Transverse colon (tissue), 4 donors: ENCODE data around the gene CENPA.

ENCODE experiments used
- EP300 ChIP-seq: sonication (generic); formaldehyde crosslinking; IDR thresholded peaks from one replicate; pipeline ENCODE4 v1.6.1; 2017; ENCODE audit warnings: antibody characterized with exemption, low read depth
- POLR2AphosphoS5 ChIP-seq, 3 donors: sonication (generic); formaldehyde crosslinking; IDR thresholded peaks; one replicate each; pipeline ENCODE4 v1.6.1; 2016; ENCODE audit warnings: antibody characterized with exemption in 3 of 3
- TF ChIP-seq, protein P1 (sequence below), 5 experiments: fragments of 200-600 bp in 3 of 5; fragments of 450-650 bp in 2 of 5; sonication (generic) in 3 of 5; IDR thresholded peaks; 1 replicate in 2 of 5; 2 replicates in 3 of 5; pipeline ENCODE4 v1.5.1; 2016 to 2017; ENCODE audit warnings: antibody characterized with exemption in 5 of 5, inconsistent platforms in 3 of 5, mild to moderate bottlenecking in 2 of 5, moderate library complexity in 1 of 5

GRCh38 chr2:26793518-26793917 is 7.7 kb downstream of the CENPA start:
- TF ChIP-seq EP300: no peak
- TF ChIP-seq, protein P1, sequence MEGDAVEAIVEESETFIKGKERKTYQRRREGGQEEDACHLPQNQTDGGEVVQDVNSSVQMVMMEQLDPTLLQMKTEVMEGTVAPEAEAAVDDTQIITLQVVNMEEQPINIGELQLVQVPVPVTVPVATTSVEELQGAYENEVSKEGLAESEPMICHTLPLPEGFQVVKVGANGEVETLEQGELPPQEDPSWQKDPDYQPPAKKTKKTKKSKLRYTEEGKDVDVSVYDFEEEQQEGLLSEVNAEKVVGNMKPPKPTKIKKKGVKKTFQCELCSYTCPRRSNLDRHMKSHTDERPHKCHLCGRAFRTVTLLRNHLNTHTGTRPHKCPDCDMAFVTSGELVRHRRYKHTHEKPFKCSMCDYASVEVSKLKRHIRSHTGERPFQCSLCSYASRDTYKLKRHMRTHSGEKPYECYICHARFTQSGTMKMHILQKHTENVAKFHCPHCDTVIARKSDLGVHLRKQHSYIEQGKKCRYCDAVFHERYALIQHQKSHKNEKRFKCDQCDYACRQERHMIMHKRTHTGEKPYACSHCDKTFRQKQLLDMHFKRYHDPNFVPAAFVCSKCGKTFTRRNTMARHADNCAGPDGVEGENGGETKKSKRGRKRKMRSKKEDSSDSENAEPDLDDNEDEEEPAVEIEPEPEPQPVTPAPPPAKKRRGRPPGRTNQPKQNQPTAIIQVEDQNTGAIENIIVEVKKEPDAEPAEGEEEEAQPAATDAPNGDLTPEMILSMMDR (IDR thresholded peaks at IDR 0.05): no peak
- no peak for TF ChIP-seq POLR2AphosphoS5 (IDR thresholded peaks at IDR 0.05)
